Panc1 (cell line): ENCODE data around the gene MMP21. TPM values are rescaled to one million over a fixed set of nuclear protein-coding genes. Genes with fewer than 3 reads are reported as not detected.

Experiments
- ATAC-seq: fragments of 200-7000 bp; cut with Tn5 transposase; 2 replicates; pipeline ENCODE4 v1.9.1; 2020; ENCODE audit warnings: mild to moderate bottlenecking, moderate library complexity
- BruUV-seq: library from RNA; stranded (reverse); fragments of 400-500 nt; replicated peaks from 2 replicates; lab custom pipeline; 2021; lab: Mats Ljungman, UMichigan
- CTCF ChIA-PET: fragments of 300-600 bp; sonication (Branson Sonifier 250); formaldehyde crosslinking; loops from one replicate; lab custom pipeline; 2022; ENCODE audit warnings: antibody characterized with exemption; lab: Charles Lee
- POLR2A ChIA-PET: fragments of 300-600 bp; sonication (Branson Sonifier 250); formaldehyde crosslinking; loops from one replicate; lab custom pipeline; 2022; ENCODE audit warnings: antibody characterized with exemption; lab: Charles Lee
- DNase-seq: peaks from one replicate; pipeline ENCODE4 v3.0.0-alpha.2; 2010; ENCODE audit warnings: low read depth, low spot score
- H3K27ac ChIP-seq: 2 replicates; pipeline ENCODE4 v1.5.1; 2011; ENCODE audit warnings: mild to moderate bottlenecking, low read length, inconsistent platforms
- H3K27me3 ChIP-seq: fragments of 200-500 bp; sonication (Bioruptor generic); 2 replicates; pipeline ENCODE4 v1.6.0; 2014; ENCODE audit warnings: low read length, inconsistent platforms; ENCODE audit not compliant: control insufficient read depth, insufficient read depth
- H3K36me3 ChIP-seq: fragments of 200-500 bp; sonication (Bioruptor generic); 2 replicates; pipeline ENCODE4 v1.5.1; 2014; ENCODE audit warnings: inconsistent platforms, mild to moderate bottlenecking, low read length, moderate library complexity; ENCODE audit not compliant: control insufficient read depth, insufficient read depth
- H3K4me1 ChIP-seq: 2 replicates; pipeline ENCODE4 v1.5.1; 2011; ENCODE audit warnings: inconsistent platforms, mild to moderate bottlenecking, low read length, moderate library complexity; ENCODE audit not compliant: control insufficient read depth, insufficient read depth
- H3K4me3 ChIP-seq, 2 experiments: 2 replicates each; pipeline ENCODE4 v1.5.1; 2011 to 2012; ENCODE audit warnings: low read depth in 2 of 2, low read length in 2 of 2, mild to moderate bottlenecking in 2 of 2, inconsistent platforms in 1 of 2, moderate library complexity in 1 of 2
- H3K9me3 ChIP-seq: fragments of 200-500 bp; sonication (Bioruptor generic); 2 replicates; pipeline ENCODE4 v1.5.1; 2014; ENCODE audit warnings: low read depth, mild to moderate bottlenecking, inconsistent platforms, low read length, moderate library complexity; ENCODE audit not compliant: control insufficient read depth, insufficient read depth
- CTCF ChIP-seq: fragments of 450-650 bp; IDR thresholded peaks from 2 replicates; pipeline ENCODE4 v1.5.1; 2017; ENCODE audit warnings: mild to moderate bottlenecking
- POLR2AphosphoS5 ChIP-seq: IDR thresholded peaks from 2 replicates; pipeline ENCODE4 v1.6.1; 2012; ENCODE audit warnings: mild to moderate bottlenecking, low read depth, low read length, moderate library complexity
- SIN3A ChIP-seq: IDR thresholded peaks from 2 replicates; pipeline ENCODE4 v1.6.1; 2012; ENCODE audit warnings: low read depth, mild to moderate bottlenecking, low read length, moderate library complexity, borderline replicate concordance; ENCODE audit not compliant: insufficient read depth
- TCF7L2 ChIP-seq: IDR thresholded peaks from 2 replicates; pipeline ENCODE4 v1.6.1; 2011; ENCODE audit warnings: mild to moderate bottlenecking, low read depth, low read length, inconsistent platforms
- in situ Hi-C: cut with HindIII; loops from 2 replicates; pipeline ENCODE4 v1.10.0; 2016; ENCODE audit warnings: low sequenced_read_pairs, low pct_unique_long_range_greater_than_20kb
- intact Hi-C: fragments of 100-400 bp; cut with micrococcal nuclease; formaldehyde crosslinking; loops from one replicate; pipeline ENCODE4 v1.10.0; 2022; ENCODE audit not compliant: unreplicated experiment
- total RNA-seq: library from RNA; stranded (reverse); gene quantifications from one replicate; pipeline ENCODE4 v1.2.1, GENCODE V29; 2021; ENCODE audit not compliant: unreplicated experiment
- TF ChIP-seq, protein P1 (sequence below), 2 experiments: IDR thresholded peaks; 2 replicates each; pipeline ENCODE4 v1.6.1; 2011 to 2012; ENCODE audit warnings: low read depth in 2 of 2, control low read depth in 1 of 2, low read length in 1 of 2, mild to moderate bottlenecking in 1 of 2, moderate library complexity in 1 of 2; ENCODE audit not compliant: insufficient read depth in 1 of 2

The MMP21 gene
- total RNA-seq, 1 experiment from 2014 or later: not detected

GRCh38 chr10:125808047-125808446, 32.4 kb upstream of the MMP21 start:
- TF ChIP-seq TCF7L2: no peak
- TF ChIP-seq SIN3A: no peak
- no peak for TF ChIP-seq CTCF
- ATAC-seq (no peak), DNase-seq (no peak)
- Histone ChIP-seq H3K36me3 (peaks cover 21% of the 10 kb centered on the region), H3K4me1 (no peaks in the 10 kb centered on the region), H3K9me3 (no peaks in the 10 kb centered on the region), H3K27me3 (no peaks in the 10 kb centered on the region), H3K27ac (no peak overlapping the region), H3K4me3 (no peak overlapping the region)
- CTCF ChIA-PET: no interaction called here
- intact Hi-C loops (no loop called here), in situ Hi-C loops (no loop called here)
- POLR2A ChIA-PET: no interaction called here
- no TSS peak for BruUV-seq

DNA sequence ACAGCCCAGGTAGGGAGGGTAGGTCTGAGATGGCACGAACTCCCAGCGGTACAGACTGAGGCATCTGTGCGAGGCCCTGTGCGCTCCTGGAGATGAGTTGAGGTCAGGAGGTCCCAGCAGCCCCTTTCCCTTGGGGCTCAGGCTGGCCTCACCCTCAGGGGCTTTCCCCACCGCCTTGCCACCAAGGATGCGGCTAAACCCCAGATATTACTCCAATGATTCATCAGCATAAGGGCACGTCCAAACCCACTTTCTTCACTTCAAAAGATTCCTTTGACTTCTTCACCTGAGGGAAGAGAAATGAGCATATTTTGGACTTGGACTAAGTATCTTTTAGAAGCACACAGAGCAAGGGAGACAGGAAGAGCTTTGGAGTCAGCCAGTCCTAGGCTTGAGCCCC, 27.1 kb upstream of the MMP21 start:
- no peak for ATAC-seq
- TF ChIP-seq SIN3A: no peak
- TF ChIP-seq TCF7L2: no peak
- no peak for TF ChIP-seq CTCF
- Histone ChIP-seq H3K27ac (no peak overlapping the region), H3K4me1 (no peaks in the 10 kb centered on the region), H3K4me3 (no peak overlapping the region), H3K27me3 (no peaks in the 10 kb centered on the region), H3K36me3 (peaks cover 2% of the 10 kb centered on the region), H3K9me3 (no peaks in the 10 kb centered on the region)
- POLR2A ChIA-PET: no interaction called here
- BruUV-seq: no TSS peak
- intact Hi-C loops: no loop called here
- in situ Hi-C loops: no loop called here
- CTCF ChIA-PET: no interaction called here
- no peak for DNase-seq

DNA sequence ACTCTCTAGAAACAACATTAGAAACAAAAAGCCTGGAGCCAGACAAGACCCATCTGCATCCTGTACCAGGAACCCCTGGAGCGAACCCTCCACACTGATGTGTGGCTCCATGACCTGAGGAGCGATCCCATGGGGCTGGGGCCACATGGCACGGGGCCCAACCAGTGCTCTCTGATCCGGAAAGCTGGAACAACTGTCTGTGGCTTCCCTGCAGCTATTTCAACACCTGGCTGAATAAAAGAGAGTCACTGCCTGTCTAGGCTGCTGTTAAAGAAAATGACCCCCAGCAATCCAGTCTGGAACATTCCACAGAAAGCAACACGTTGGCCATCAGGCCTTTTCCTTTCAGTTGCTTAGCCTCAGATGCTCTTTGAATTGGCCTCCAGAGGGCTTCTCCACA, 26.5 kb upstream of the MMP21 start:
- no peaks in the 10 kb centered on the region for H3K4me1 ChIP-seq
- TF ChIP-seq POLR2AphosphoS5 (no peak), SIN3A (no peak), CTCF (no peak), TCF7L2 (no peak)
- TF ChIP-seq, protein P1, sequence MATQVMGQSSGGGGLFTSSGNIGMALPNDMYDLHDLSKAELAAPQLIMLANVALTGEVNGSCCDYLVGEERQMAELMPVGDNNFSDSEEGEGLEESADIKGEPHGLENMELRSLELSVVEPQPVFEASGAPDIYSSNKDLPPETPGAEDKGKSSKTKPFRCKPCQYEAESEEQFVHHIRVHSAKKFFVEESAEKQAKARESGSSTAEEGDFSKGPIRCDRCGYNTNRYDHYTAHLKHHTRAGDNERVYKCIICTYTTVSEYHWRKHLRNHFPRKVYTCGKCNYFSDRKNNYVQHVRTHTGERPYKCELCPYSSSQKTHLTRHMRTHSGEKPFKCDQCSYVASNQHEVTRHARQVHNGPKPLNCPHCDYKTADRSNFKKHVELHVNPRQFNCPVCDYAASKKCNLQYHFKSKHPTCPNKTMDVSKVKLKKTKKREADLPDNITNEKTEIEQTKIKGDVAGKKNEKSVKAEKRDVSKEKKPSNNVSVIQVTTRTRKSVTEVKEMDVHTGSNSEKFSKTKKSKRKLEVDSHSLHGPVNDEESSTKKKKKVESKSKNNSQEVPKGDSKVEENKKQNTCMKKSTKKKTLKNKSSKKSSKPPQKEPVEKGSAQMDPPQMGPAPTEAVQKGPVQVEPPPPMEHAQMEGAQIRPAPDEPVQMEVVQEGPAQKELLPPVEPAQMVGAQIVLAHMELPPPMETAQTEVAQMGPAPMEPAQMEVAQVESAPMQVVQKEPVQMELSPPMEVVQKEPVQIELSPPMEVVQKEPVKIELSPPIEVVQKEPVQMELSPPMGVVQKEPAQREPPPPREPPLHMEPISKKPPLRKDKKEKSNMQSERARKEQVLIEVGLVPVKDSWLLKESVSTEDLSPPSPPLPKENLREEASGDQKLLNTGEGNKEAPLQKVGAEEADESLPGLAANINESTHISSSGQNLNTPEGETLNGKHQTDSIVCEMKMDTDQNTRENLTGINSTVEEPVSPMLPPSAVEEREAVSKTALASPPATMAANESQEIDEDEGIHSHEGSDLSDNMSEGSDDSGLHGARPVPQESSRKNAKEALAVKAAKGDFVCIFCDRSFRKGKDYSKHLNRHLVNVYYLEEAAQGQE (IDR thresholded peaks at IDR 0.05; ENCODE audit: insufficient read depth in 1 of 2, low read depth in 2 of 2, low read length in 1 of 2): no peak
- DNase-seq (no peak), ATAC-seq (no peak)
- H3K36me3 ChIP-seq: peaks cover 2% of the 10 kb centered on the region
- H3K4me3 ChIP-seq: no peak overlapping the region
- no peaks in the 10 kb centered on the region for H3K9me3 ChIP-seq
- in situ Hi-C loops: no loop called here
- BruUV-seq: no TSS peak
- ChIA-PET POLR2A (no interaction called here), CTCF (no interaction called here)
- H3K27ac ChIP-seq: no peak overlapping the region
- no peaks in the 10 kb centered on the region for H3K27me3 ChIP-seq
- intact Hi-C loops: no loop called here
